SU-DHL-6 (cell line): Measurements from ENCODE around the gene HTR6.

Experiments
- H2AFZ ChIP-seq: fragments of 200-600 bp; sonication (generic); 2 replicates; pipeline ENCODE4 v1.6.1; 2014; ENCODE audit warnings: low read depth, mild to moderate bottlenecking, moderate library complexity, mixed read lengths, antibody characterized with exemption, low read length; ENCODE audit not compliant: severe bottlenecking
- H3F3A ChIP-seq: fragments of 200-600 bp; shearing (Covaris generic); 2 replicates; pipeline ENCODE4 v1.6.0; 2016; ENCODE audit warnings: antibody characterized with exemption, mild to moderate bottlenecking; ENCODE audit not compliant: insufficient read depth
- H3K27ac ChIP-seq: fragments of 200-600 bp; sonication (generic); 2 replicates; pipeline ENCODE4 v1.5.1; 2016; ENCODE audit warnings: low read depth, mild to moderate bottlenecking, low read length, moderate library complexity, mixed read lengths
- H3K27me3 ChIP-seq: fragments of 200-600 bp; sonication (generic), shearing (Covaris generic); 2 replicates; pipeline ENCODE4 v1.6.0; 2014; ENCODE audit warnings: mild to moderate bottlenecking, low read length
- H3K36me3 ChIP-seq: fragments of 200-600 bp; sonication (generic); 2 replicates; pipeline ENCODE4 v1.6.1; 2014; ENCODE audit warnings: mild to moderate bottlenecking, low read length, mixed read lengths
- H3K4me2 ChIP-seq: fragments of 300-600, 200-600 bp; shearing (Covaris generic), sonication (generic); 2 replicates; pipeline ENCODE4 v1.6.0; 2014; ENCODE audit warnings: low read length, low read depth, mild to moderate bottlenecking; ENCODE audit not compliant: poor library complexity, severe bottlenecking
- H3K4me3 ChIP-seq: fragments of 200-600 bp; sonication (generic); 2 replicates; pipeline ENCODE4 v1.5.1; 2014; ENCODE audit warnings: antibody characterized with exemption, low read length, mild to moderate bottlenecking, mixed read lengths; ENCODE audit not compliant: insufficient read depth, poor library complexity, severe bottlenecking
- H3K79me2 ChIP-seq: fragments of 200-600 bp; sonication (generic); 2 replicates; pipeline ENCODE4 v1.6.1; 2014; ENCODE audit warnings: mild to moderate bottlenecking, low read length, moderate library complexity; ENCODE audit not compliant: insufficient read depth
- H3K9ac ChIP-seq: fragments of 200-600 bp; sonication (generic); 2 replicates; pipeline ENCODE4 v1.7.0; 2014; ENCODE audit warnings: mild to moderate bottlenecking, low read length
- H3K9me2 ChIP-seq: fragments of 200-600 bp; sonication (generic); replicated peaks from 2 replicates; pipeline ENCODE4 v1.6.1; 2014; ENCODE audit warnings: low read length; ENCODE audit not compliant: insufficient read depth
- H3K9me3 ChIP-seq: fragments of 200-600 bp; sonication (generic); 2 replicates; pipeline ENCODE4 v1.6.1; 2014; ENCODE audit warnings: low read length, mixed read lengths; ENCODE audit not compliant: insufficient read depth
- H4K20me1 ChIP-seq: fragments of 200-600 bp; sonication (generic); 2 replicates; pipeline ENCODE4 v1.6.1; 2014; ENCODE audit warnings: low read depth, mild to moderate bottlenecking, antibody characterized with exemption, low read length, moderate library complexity, mixed read lengths
- CTCF ChIP-seq: fragments of 200-600 bp; sonication (generic); IDR thresholded peaks from one replicate; pipeline ENCODE4 v1.5.1; 2017; ENCODE audit warnings: antibody characterized with exemption, mild to moderate bottlenecking, low read length, moderate library complexity; ENCODE audit not compliant: insufficient read depth, poor library complexity, severe bottlenecking
- EZH2phosphoT487 ChIP-seq: fragments of 200-600 bp; sonication (generic), shearing (Covaris generic); conservative IDR thresholded peaks from 2 replicates; pipeline ENCODE4 v1.6.1; 2018; ENCODE audit warnings: mild to moderate bottlenecking, antibody characterized with exemption, low read length, moderate library complexity, mixed read lengths

The HTR6 gene

GRCh38 chr1:19720174-19720573 is 55.5 kb downstream of the HTR6 start:
- no peaks in the 10 kb centered on the region for H3K9me3 ChIP-seq
- H3K79me2 ChIP-seq = no peaks in the 10 kb centered on the region
- TF ChIP-seq EZH2phosphoT487 (no peak), CTCF (no peak)

GRCh38 chr1:19720973-19721372 is 56.3 kb downstream of the HTR6 start:
- Histone ChIP-seq H4K20me1 (no peaks in the 10 kb centered on the region), H3K9me2 (no peaks in the 10 kb centered on the region), H2AFZ (no peak overlapping the region), H3K27me3 (no peaks in the 10 kb centered on the region), H3K27ac (no peak overlapping the region), H3F3A (no peaks in the 10 kb centered on the region), H3K79me2 (no peaks in the 10 kb centered on the region), H3K36me3 (no peaks in the 10 kb centered on the region), H3K4me2 (no peak overlapping the region), H3K9ac (no peak overlapping the region), H3K9me3 (no peaks in the 10 kb centered on the region), H3K4me3 (no peak overlapping the region)
- TF ChIP-seq EZH2phosphoT487 (no peak), CTCF (no peak)

More at GRCh38 chr1:19720174-19720573, 55.5 kb downstream of the HTR6 start:
- Histone ChIP-seq H3K4me2 (no peak overlapping the region), H3F3A (no peaks in the 10 kb centered on the region), H3K27ac (no peak overlapping the region), H3K9ac (no peak overlapping the region), H3K4me3 (no peak overlapping the region), H4K20me1 (no peaks in the 10 kb centered on the region), H2AFZ (no peak overlapping the region), H3K9me2 (no peaks in the 10 kb centered on the region), H3K36me3 (no peaks in the 10 kb centered on the region), H3K27me3 (no peaks in the 10 kb centered on the region)

DNA sequence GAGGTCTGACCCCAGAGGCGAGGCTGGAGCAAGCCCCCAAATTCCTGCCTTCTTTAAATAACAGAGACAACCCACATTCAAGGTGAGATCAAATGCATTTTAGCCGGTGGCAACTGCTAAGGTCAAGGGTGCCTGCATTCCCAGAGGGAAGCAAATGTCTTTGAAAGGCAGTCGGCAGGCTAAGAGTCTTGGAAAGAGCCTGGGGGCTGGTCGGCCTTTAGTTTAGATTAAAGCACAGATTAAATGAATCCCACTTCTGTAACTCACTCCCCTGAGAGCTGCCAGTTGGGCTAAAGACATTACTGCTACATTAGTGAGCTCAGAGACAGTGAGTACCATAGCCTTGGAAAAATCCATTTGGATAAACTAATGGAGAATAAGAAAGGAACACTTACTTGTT is 59.2 kb downstream of the HTR6 start:
- Histone ChIP-seq H2AFZ (no peak overlapping the region), H4K20me1 (no peaks in the 10 kb centered on the region), H3K9me2 (no peaks in the 10 kb centered on the region), H3K27ac (no peak overlapping the region), H3K79me2 (no peaks in the 10 kb centered on the region), H3K27me3 (no peaks in the 10 kb centered on the region), H3K9me3 (no peaks in the 10 kb centered on the region), H3K4me3 (no peak overlapping the region), H3K36me3 (no peaks in the 10 kb centered on the region), H3F3A (no peaks in the 10 kb centered on the region), H3K9ac (no peak overlapping the region), H3K4me2 (no peak overlapping the region)
- no peak for TF ChIP-seq CTCF
- no peak for TF ChIP-seq EZH2phosphoT487
